CD4-positive, alpha-beta T cell (primary cell): ENCODE data around the gene EIF2D. TPM values are rescaled to one million over a fixed set of nuclear protein-coding genes. Genes with fewer than 3 reads are reported as not detected.
"Not testable (repeated sequence)": the region's sequence is repeated elsewhere in the genome, so short reads cannot be mapped to it uniquely, and the experiment has no call there.

ENCODE experiments used
- ATAC-seq: fragments of 200-7000 bp; cut with Tn5 transposase; one replicate; pipeline ENCODE4 v1.10.0; 2022; ENCODE audit warnings: mild to moderate bottlenecking; ENCODE audit not compliant: poor library complexity
- CTCF ChIA-PET: fragments of 350-600 bp; sonication (Branson Sonifier 250); formaldehyde crosslinking; loops from one replicate; lab custom pipeline; 2021; ENCODE audit warnings: antibody characterized with exemption, inconsistent platforms; lab: Charles Lee
- POLR2A ChIA-PET: fragments of 350-600 bp; sonication (Branson Sonifier 250); formaldehyde crosslinking; loops from one replicate; lab custom pipeline; 2021; ENCODE audit warnings: antibody characterized with exemption, inconsistent platforms; lab: Charles Lee
- DNase-seq, 14 experiments: peaks; one replicate each; pipeline ENCODE4 v3.0.0-alpha.2; 2013 to 2020; ENCODE audit warnings: mixed read lengths in 2 of 14
- H3K27ac ChIP-seq, 2 donors: one replicate each; pipeline versions ENCODE4 v1.5.1 to v1.7.0; 2013; ENCODE audit warnings: low read length in 2 of 2, low read depth in 1 of 2, mild to moderate bottlenecking in 1 of 2
- H3K27me3 ChIP-seq, 2 experiments: 1 replicate in 1 of 2; 2 replicates in 1 of 2; pipeline versions ENCODE4 v1.6.1 to v1.7.0; 2013; ENCODE audit warnings: low read length in 2 of 2, control low read depth in 1 of 2, mild to moderate bottlenecking in 1 of 2, moderate library complexity in 1 of 2; ENCODE audit not compliant: insufficient read depth in 2 of 2, control insufficient read depth in 1 of 2
- H3K36me3 ChIP-seq: one replicate; pipeline ENCODE4 v1.6.1; 2013; ENCODE audit warnings: low read length, control low read depth; ENCODE audit not compliant: insufficient read depth
- H3K4me1 ChIP-seq: one replicate; pipeline ENCODE4 v1.6.1; 2013; ENCODE audit warnings: low read length, control low read depth; ENCODE audit not compliant: insufficient read depth
- H3K4me3 ChIP-seq: one replicate; pipeline ENCODE4 v1.5.1; 2013; ENCODE audit warnings: mild to moderate bottlenecking, low read length, moderate library complexity
- H3K9me3 ChIP-seq, 2 experiments: 1 replicate in 1 of 2; 2 replicates in 1 of 2; pipeline versions ENCODE4 v1.6.1 to v1.7.0; 2013; ENCODE audit warnings: low read length in 2 of 2, mild to moderate bottlenecking in 2 of 2, control low read depth in 1 of 2, moderate library complexity in 1 of 2; ENCODE audit not compliant: control insufficient read depth in 1 of 2, insufficient read depth in 1 of 2
- H3K27ac Mint-ChIP-seq: one replicate; pipeline ENCODE4 v1.8.0; 2020; ENCODE audit warnings: mixed read lengths
- H3K27me3 Mint-ChIP-seq: one replicate; pipeline ENCODE4 v1.8.0; 2021; ENCODE audit warnings: mixed read lengths
- H3K36me3 Mint-ChIP-seq: one replicate; pipeline ENCODE4 v1.8.0; 2021; ENCODE audit warnings: low read depth, mixed read lengths
- H3K4me1 Mint-ChIP-seq: one replicate; pipeline ENCODE4 v1.8.0; 2021; ENCODE audit warnings: low read depth, mixed read lengths
- H3K4me3 Mint-ChIP-seq: one replicate; pipeline ENCODE4 v1.8.0; 2020; ENCODE audit warnings: mild to moderate bottlenecking, mixed read lengths
- H3K9me3 Mint-ChIP-seq: one replicate; pipeline ENCODE4 v1.8.0; 2020; ENCODE audit warnings: mixed read lengths
- intact Hi-C, 2 experiments: fragments of 100-400 bp; cut with DNase I in 1 of 2; cut with micrococcal nuclease in 1 of 2; formaldehyde crosslinking; loops; one replicate each; pipeline versions ENCODE4 v1.15.1 to v1.9.0; 2023 to 2025; cut with DNase I, micrococcal nuclease
- total RNA-seq, 174 experiments: library from RNA in 2 of 174; stranded (reverse) in 2 of 174; gene quantifications; one replicate each; pipeline ENCODE4 v1.2.3 and lab custom pipeline; 2021 to 2026
- TF ChIP-seq, protein P1 (sequence below): fragments of 200-600 bp; IDR thresholded peaks from one replicate; pipeline ENCODE4 v1.8.0; 2022; ENCODE audit warnings: antibody characterized with exemption, mild to moderate bottlenecking

Gene EIF2D
- total RNA-seq, 2 experiments from 2014 or later: 48.9 to 51.6 TPM

DNA sequence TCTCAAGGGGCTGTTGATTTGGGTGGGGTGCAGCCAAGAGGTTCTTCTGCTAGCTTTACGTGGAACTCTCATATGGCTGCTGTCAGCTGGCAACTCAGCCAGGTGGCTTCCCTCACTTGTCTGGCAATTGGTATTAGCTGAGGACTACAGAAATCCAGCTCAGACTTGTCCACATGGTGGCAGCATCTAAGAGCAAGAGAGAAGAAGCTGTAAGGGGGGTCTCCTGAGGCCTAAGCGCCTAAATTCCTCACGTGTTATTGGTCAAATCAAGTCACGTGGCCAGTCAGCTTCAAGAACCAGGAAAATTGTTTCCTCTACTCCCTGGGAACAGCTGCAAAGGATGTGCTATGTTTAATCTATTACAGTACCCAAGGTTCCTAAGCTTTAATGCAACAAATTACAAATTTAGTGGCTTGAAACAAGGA is 18.8 kb upstream of the EIF2D start:
- no peaks in the 10 kb centered on the region for H3K9me3 ChIP-seq

GRCh38 chr1:206628916-206629315 is 16.7 kb upstream of the EIF2D start:
- Mint-ChIP-seq H3K27ac (no peak overlapping the region), H3K36me3 (no peaks in the 10 kb centered on the region), H3K9me3 (no peaks in the 10 kb centered on the region), H3K4me3 (no peak overlapping the region), H3K27me3 (no peaks in the 10 kb centered on the region), H3K4me1 (no peaks in the 10 kb centered on the region)
- POLR2A ChIA-PET: interaction anchor here (0.6 kb wide), 1 partner anchor 84 kb away, joined by 3 read pairs; no protein-coding TSS in a partner anchor
- Histone ChIP-seq H3K36me3 (no peaks in the 10 kb centered on the region), H3K4me1 (no peaks in the 10 kb centered on the region), H3K27me3 (peaks cover 0 to 9% of the 10 kb centered on the region in 2 experiments), H3K27ac (no peak overlapping the region), H3K4me3 (no peak overlapping the region), H3K9me3 (no peaks in the 10 kb centered on the region)
- ATAC-seq (no peak), DNase-seq (no peak)
- TF ChIP-seq, protein P1, sequence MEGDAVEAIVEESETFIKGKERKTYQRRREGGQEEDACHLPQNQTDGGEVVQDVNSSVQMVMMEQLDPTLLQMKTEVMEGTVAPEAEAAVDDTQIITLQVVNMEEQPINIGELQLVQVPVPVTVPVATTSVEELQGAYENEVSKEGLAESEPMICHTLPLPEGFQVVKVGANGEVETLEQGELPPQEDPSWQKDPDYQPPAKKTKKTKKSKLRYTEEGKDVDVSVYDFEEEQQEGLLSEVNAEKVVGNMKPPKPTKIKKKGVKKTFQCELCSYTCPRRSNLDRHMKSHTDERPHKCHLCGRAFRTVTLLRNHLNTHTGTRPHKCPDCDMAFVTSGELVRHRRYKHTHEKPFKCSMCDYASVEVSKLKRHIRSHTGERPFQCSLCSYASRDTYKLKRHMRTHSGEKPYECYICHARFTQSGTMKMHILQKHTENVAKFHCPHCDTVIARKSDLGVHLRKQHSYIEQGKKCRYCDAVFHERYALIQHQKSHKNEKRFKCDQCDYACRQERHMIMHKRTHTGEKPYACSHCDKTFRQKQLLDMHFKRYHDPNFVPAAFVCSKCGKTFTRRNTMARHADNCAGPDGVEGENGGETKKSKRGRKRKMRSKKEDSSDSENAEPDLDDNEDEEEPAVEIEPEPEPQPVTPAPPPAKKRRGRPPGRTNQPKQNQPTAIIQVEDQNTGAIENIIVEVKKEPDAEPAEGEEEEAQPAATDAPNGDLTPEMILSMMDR: no peak
- CTCF ChIA-PET: interaction anchor here (0.8 to 2.8 kb wide), 4 partner anchors 16 to 84 kb away, joined by 3 to 18 read pairs (median 10); partner anchors contain the start of gene EIF2D
- intact Hi-C loops: no loop called here

More for the DNA sequence above, 18.8 kb upstream of the EIF2D start:
- H3K4me1 ChIP-seq: peaks cover 18% of the 10 kb centered on the region
- H3K27ac ChIP-seq: no peak overlapping the region
- ChIA-PET CTCF (interaction anchor here (1.0 to 2.8 kb wide), 4 partner anchors 19 to 351 kb away, joined by 6 to 18 read pairs (median 12); partner anchors contain the start of gene EIF2D), POLR2A (interaction anchor here (0.6 to 1.0 kb wide), 2 partner anchors 33 to 38 kb away, joined by 3 read pairs; no protein-coding TSS in a partner anchor)
- peaks cover 0 to 14% of the 10 kb centered on the region in 2 experiments for H3K27me3 ChIP-seq
- ATAC-seq (no peak), DNase-seq (peak in 5 of 14 experiments; percentile 2 to 60 (median 16))
- no peak overlapping the region for H3K4me3 Mint-ChIP-seq
- TF ChIP-seq, protein P1: no peak
- H3K4me1 Mint-ChIP-seq: peaks cover 16% of the 10 kb centered on the region
- intact Hi-C loops: loop anchor here in 1 of 2 experiments (5.0 kb wide), 2 partner anchors 446 to 871 kb away; no protein-coding TSS in a partner anchor
- no peak overlapping the region for H3K4me3 ChIP-seq
- no peaks in the 10 kb centered on the region for H3K9me3 Mint-ChIP-seq
- no peaks in the 10 kb centered on the region for H3K36me3 Mint-ChIP-seq
- no peaks in the 10 kb centered on the region for H3K36me3 ChIP-seq
- no peaks in the 10 kb centered on the region for H3K27me3 Mint-ChIP-seq
- no peak overlapping the region for H3K27ac Mint-ChIP-seq

- POLR2A ChIA-PET: interaction anchor here (1.6 kb wide), 1 partner anchor 14 kb away, joined by 7 read pairs; the partner anchor contains the start of gene EIF2D
- H3K4me3 ChIP-seq, H3K9me3 ChIP-seq, ATAC-seq, H3K27ac Mint-ChIP-seq, H3K4me3 Mint-ChIP-seq, H3K27ac ChIP-seq, H3K36me3 Mint-ChIP-seq, H3K27me3 Mint-ChIP-seq, H3K36me3 ChIP-seq, DNase-seq, H3K9me3 Mint-ChIP-seq, H3K4me1 ChIP-seq, H3K4me1 Mint-ChIP-seq, intact Hi-C loops, H3K27me3 ChIP-seq: not testable (repeated sequence)
- CTCF ChIA-PET: interaction anchor here (2.2 kb wide), 1 partner anchor 356 kb away, joined by 6 read pairs; no protein-coding TSS in a partner anchor
These were observed 14.1 kb upstream of the EIF2D start for GRCh38 chr1:206626396-206626795.
